ENCODE results near the gene SIAE.

Gene SIAE

DNA sequence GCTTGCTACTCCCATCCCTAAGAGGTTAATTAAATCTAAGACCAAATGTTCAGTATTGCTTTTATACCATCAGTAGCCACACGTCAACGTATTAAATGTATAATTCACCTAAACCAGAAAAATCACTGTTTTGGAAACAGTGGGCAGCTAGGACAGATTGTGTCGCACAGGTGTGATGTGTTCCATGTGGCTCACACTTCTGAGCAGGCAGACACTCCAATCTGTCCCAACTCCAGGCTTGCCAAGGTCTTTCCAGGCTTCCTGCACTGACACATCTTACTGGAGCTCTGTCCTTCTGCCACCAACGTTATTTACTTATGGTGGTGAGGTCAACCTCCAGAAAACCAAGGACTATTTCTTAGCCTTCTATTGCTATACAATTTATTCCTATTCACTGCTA, 11.4 kb downstream of the SIAE start:
- DNase-seq = no peak

DNA sequence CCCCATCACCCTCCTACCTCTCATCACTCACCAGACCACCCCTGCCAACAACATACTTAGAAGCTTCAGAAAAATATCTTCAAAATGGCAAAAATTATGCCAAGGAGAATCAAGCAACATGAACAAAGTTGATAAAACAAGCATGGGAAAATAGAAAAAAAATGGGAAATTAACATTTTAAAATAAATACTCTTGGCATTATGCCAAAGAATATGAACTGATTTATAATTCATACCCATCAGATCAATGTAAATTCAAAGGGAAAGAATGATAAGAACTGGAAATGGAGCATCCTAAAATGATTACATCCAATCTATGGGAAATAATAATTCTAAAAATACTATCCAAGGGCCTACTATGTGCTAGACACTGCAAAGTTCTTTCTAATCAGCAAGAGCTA, 12.0 kb downstream of the SIAE start:
- no peak for DNase-seq

DNA sequence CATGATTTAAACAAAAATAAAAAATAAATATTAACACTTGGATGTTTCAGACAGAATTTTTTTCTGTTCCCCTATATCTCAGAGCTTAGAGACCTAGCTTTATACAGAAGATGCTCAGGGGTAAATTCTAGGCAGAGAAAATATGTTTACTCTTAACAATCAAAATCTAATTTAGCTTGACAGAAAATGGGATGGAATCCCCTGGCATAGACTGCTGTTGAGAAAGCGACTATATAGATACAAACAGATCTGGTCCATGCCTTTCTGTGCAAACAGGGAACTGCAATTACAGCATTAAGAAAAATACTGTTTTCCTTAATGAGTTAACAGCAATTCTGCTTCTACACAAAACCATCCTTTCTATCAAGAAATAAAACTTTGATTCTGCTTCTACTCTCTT, 14.6 kb downstream of the SIAE start:
- no peak for DNase-seq

DNA sequence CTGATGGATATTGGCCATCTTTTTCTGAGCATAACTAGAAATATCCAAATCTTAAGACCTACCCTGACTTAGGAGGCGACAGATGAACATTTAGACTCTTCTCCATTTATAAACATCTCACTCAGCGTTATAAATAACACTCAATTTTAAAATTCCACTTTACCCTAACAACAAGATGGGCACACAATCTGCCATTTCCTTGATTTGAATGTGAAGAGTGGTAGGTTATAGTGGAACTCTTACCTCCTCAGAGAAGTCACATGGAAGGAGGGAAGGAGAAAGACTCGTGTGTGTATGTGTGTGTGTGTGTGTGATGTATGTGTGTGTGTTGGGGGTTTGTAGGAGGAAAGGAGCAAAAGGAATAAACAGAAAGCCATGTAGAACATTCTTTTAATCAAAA, 15.0 kb downstream of the SIAE start:
- no peak for DNase-seq

DNA sequence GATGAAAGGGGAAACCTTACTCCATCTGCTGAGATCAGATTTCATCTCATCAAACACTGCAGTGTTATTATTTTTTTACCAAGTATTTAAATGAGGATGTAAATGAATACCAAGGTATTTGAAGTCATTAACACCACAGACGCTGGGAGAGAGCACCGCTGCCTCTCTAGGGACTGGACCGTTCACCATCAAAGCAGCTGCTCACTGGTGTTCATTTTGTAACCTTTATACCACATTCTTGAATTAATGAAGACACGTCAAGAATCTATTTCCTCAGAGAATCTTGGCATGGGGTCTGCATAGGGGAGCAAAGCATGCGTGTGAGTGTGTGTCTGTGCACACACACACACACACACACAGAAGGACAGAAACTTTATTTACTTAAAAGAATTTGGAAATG, 15.6 kb downstream of the SIAE start:
- no peak for DNase-seq

DNA sequence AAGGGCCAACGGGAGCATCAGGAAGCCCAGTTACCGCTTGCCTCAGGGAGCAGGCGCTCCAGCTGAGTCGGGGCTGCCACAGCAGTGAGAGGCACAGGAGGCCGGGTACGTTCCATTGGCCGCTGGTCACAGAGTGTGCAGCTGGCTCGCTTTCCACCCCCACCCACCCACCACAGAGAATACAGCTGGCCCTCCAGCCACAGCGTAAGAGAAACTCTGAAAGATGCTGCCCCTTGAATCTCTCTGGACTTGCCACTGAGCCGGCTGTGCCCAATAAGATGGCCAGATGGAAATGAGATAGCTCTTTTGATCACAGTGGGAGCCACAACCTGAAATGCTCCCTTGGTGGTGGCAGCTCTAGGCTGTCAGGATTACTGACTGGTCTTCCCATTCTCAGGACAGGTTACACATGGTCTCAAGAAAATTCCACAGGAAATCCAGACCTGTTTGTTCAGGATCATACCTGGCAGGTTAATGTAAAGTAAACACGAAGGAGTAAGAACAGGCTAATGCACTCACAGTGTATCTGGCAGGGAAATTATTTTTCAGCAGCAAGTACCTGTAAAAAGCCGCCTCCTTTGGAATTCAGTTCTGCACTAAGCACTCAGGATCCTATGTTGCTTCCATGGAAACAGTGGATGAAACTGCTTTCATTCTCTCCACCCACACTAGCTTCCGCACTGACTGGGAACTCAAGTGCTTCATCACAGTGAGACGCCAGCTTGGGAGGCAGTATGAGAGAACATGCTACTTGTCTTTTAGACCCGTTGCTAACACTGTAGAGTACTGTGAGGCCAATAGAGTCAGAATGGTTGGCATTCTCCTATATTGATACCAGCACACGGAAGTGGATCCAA, 16.5 kb downstream of the SIAE start:
- DNase-seq = no peak

DNA sequence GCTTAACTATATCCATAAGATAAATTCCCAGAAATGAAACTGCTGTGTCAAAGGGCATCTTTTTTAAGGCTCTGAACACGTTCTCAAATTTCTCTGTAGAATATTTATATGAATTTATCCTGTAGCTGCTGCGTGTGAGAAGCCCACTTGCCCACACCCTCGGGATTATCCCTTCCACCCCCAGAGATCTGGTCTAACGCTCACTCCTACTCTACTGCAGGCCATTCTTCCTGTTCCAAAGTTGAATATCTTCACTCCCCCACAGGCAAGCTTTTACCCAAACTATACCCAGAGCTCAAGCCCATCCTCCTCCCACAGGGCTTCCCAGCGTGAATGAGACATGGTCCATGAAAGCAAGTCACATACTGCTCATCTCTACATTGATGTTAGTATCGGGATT, 24.9 kb downstream of the SIAE start:
- DNase-seq = no peak

DNA sequence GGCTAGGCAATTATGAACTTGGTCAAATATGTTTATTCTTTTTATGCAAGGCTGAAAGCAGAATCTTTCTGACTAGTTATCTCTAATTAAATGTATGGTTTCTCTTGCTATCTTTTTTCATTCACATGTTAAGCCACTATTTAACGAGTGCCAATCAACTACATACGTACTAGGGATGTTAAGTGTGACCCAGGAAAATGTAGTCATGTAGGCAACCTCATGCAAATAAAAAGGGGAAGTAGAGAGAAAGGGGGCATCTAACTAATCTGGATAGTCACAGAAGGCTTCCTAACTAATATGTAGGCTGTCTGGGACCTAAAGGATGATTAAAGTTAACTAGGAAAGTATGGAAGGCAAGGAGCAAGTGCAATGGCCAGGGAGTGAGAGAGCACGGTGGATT, 27.4 kb downstream of the SIAE start:
- no peak for DNase-seq

DNA sequence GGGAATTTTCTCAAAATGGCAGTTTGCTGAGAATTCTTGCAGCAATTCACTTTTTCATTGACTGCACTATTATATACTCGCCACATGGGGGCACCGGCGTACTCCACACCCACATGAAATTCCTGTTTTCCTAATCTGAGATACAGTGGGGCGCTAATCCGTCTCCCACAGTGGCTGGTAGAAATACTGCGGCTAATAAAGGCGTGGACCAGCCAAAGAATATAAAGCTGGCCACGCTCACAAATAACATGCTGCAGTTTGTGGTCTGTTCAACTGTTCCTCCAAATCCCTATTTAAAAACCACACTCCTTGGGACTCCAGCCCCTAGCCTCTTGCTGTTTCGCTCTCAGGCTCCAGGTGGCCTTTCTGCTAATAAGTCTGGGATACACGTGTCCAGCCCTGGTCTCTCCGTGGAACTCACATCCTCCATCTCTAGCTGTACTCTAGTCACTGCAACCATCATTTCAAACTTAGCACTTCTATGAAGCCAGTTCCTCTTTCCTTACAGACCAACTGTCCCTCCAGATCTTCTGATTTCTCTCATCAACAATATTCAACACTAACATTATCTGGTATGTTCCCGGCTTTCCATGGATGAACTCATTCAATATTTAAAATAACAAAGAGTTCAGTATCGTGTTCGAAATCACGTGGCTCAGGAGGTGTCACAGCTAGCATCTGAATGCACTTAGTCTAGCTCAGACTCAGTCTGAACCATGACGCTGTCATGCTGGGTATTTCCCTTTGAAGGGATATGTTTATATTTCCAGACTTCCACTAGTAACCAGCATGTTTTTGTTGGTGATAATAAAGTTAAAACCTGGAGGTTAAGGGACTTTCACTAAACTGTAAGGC, 28.9 kb downstream of the SIAE start:
- peak; percentile 51 for DNase-seq

DNA sequence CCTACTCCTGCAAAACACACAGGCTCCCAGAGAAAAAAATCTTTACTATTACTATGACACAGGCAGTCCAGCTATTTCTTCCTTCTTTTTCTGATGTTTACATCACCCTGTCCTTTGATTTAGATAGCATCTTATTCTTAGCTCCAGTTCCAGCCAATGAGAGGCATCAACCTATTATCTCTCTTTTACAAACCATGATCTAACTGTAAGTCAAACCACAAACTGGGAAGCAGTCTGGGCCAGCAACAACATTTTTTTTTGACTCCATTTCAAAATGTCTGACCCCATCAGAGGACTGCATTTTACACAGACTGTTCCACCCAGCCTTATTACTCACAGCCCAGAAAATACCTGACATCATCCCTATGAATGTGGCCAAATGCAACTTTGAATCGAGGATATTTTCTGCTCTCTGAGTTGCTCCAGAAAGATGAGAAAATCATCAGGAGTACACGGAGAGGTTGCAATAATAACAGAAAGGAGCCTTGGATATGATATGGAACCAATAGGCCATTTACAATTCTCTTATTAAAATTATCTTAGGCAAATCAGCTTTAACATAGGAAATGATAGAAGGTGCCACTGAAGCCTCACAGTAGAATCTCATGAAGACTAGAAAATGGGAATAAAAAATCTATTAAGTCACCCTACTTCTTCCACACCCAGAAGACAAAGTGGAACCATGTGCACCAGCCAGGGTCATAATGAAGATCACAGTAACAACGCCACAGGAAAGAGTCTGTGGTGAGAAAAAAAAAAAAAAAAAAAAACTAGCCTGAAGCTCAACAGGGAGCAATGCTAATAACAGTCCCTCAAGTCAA, 29.7 kb downstream of the SIAE start:
- DNase-seq = no peak

DNA sequence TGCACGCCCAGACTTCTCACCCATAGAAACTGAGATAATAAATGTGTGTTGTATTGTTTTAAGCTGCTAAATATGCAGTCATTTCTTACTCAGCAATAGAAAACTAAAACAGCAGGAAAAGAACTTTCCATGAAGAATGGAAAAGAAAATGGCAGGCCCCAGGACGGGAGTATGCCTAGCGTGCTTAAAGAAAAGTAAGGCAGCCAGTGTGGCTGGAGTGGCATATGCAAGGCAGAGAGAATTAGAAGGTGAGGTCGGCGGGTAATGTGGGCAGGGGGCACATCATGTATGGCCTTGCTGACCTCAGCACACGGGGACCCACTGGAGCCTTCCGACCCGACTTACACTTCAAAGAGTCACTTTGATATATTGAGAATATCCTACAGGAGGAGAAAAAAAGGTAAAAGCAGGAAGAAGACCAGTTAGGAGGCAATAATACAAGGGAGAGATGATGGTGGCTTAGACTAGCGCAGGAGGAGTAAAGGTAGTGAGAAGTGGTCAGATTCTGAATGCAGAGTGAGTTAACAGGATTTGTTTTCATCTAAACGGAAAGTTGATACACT, 30.4 kb downstream of the SIAE start:
- DNase-seq = no peak

DNA sequence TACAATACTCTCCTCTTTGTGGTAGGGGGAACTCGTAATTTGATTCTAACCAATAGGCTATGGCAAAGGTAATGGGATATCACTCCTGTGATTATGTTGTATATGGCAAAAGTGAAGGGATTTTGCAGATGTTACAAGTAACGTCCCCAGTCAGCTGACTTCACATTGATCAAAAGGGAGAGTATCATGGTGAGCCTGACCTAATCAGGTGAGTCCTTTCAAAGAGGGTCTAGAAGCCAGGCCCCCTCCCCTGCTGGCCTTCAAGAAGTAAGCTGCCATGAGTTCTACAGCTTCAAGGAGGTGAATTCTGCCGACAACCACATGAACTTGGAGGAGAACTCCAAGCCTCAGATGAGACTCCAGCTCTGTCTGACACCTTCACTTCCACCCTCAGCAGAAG, 30.9 kb downstream of the SIAE start:
- no peak for DNase-seq

DNA sequence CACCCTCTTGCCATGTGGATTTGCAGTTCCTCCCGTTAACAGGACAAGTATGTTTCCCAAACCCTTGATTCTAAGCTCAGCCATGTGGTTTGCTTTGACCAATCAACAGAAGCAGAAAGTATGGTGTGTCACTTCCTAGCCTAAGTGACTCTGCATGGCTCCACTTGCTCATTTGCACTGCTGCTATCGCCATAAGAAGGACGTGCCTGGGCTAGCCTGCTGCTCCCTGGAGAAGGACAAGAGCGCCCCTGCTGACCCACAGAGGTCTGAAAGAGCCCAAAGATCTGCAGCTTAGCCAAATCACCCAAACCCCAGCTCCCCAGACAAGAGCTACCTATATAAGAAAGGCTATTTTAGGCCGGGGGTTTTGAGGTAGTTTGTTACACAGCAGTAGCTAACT, 32.9 kb downstream of the SIAE start:
- DNase-seq = no peak

DNA sequence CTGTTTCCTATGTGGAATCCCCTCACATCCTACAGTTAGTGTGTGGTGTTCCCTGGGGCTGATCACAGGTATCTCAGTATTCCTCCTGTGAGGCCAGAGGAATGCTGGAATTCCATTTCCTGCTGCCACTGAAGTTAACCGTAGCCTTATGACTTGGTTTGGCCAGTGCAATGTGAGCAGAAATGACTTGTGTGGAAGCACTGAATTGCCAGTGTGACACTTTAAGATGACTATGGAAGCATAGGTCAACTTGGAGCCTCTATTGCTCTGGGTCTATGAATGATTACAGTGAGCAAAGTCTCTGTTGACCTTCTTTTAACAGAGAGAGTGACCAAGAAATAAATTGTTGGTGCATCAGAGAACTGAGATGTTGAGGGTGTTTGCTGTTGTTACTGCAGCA, 34.4 kb downstream of the SIAE start:
- DNase-seq = no peak

DNA sequence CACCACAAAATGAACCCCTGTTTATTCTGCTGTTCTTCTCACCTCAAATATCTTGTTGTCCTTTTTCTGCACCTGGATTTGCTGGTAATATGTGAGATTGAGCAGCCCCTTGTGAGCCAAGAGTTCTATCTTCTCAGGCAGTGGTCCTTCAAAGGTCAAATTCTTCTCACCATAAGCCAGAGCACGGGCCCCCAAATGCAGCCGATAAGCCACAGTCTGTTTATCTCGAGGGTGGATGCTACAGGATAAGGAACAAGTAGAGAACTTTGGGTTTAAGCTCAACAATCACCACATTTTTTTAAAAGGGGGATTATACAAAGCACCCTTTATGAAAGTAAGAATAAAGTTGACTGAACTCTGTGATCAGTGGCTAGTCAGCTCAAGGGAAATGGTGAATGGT, 35.0 kb downstream of the SIAE start:
- no peak for DNase-seq

DNA sequence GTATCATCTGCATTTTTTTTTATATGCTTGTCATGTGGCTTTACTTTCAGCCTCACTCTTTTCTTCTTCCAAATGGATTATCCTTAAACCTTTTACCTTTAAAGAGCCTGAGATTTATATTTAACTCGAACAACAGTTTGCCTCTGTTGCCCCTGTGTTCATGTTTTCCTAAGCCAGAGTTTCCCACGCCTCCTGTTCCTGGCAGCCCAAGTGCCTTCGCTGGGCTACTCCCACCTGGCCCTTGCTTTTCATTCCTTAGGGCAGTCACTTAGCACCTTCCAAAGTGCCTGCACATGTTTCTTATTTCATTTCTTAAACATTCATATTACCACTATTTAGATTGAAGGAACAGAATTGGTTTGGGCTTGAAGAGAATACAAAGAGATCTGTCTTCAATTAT, 37.6 kb downstream of the SIAE start:
- no peak for DNase-seq

DNA sequence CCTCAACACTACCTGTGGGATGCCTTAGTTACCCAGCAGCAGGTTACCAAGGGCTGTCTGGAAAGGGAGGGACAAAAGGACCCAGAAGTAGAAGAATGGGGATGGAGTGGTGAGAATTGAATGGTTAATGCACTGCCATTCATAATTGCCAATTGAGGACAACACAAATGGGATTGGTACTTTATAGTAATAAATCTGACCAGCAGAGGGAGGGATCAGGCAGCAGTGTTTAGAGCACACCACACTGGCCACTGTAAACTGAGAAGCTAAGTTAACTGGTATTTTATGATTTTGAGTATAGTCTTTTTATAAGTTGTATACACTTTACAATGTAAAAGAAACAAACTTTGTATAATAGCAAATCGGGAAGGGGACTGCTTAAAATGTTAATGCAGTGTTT, 40.2 kb downstream of the SIAE start:
- no peak for DNase-seq

DNA sequence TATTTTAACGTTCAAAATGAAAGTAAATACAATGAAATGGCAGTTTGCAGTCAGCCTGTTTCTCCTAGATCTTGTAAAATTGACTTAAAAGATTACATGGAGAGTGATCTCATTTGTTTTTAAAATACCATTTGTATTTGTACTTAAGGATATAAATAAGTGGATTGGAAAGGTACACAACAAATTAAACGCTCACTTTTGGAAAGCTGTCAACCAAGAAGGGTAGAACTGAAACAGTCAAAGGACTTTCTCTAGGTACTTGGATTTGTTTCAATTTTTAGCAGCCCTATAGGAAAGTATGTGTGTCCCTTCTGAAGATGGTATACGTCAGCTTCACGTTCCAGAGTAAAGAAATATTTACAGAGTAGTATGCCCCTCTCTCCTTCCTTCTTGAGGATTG, 43.6 kb downstream of the SIAE start:
- DNase-seq = no peak

DNA sequence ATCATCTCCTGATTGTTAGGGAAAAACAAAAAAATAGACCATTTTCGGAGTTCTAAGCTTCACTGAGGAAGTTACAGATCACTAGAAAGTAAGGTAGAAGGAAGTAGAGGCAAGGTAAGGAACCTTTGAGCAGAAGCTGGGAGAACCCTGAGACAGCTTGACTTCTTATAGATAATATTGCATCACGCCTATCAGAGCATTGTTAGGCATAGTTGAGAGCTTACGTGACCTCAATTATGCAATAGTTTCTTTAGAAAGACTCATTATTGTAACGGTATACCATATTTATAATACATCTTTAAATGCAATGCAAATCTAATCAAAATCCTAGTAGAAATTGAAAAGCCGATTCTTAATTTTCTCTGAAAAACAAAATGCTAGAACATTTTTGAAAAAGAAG, 46.0 kb downstream of the SIAE start:
- no peak for DNase-seq

DNA sequence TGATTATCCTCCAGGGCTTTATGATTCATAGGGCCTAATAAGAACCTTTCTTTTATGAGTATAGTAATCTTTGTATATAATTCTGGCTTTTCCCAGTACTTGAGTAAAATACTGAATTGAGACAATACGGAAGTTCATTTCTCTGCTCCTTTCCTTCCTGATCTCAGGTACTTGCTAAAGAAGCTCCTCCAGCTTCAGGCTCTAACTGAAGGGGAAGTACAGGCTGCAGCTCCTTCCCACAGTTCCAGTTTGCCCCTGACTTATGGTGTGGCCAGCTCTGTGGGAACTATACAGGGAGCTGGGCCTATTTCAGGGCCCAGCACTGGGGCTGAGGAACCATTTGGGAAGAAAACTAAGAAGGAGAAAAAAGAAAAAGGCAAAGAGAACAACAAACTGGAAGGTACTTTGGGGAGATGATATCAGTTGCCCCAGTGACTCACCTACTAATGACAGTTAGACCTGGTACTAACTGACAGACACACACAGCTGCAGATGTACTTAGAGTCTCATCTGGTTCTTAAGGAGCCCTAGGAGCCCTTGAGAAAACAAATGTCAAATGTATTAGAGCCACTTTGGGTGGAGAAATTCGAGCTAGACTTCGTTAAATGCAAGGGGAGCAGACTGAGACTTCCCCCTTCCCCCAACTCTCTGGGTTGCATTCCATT, 47.9 kb downstream of the SIAE start:
- no peak for DNase-seq

DNA sequence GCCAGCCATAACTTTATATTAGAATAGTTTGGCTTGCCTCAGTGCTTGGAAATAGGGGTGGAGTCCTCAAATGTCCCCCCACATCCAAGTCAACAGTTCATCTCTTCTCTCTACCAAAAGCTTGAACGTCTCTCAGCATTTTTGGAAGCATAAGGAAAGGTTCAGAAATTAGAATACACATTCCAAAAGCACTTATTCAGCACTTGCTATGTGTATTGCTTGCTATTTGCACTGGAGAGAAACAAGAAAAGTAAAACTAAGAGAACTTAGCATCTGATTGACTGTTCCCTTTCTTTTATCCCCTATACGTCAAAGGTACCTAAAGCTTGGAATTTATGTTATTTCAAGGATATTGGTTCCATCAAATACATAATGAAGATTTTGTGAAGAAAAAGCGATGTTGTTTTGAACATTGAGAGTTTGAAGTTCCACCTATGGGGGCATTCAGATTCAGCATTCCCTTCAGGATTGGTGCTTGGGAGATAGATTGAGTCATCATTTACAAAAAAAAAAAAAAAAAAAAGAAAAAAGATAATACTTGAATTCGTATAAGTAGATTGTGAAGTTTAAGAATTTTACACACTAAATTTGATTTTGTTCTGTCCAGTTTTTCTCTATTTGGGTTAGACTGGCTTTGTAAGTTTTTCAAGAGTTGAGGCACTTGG, 49.5 kb downstream of the SIAE start:
- DNase-seq = no peak

Data from midbrain (tissue), 1 donor.